ENCODE measurements around the gene URGCP. TPM values are rescaled to one million over a fixed set of nuclear protein-coding genes. Genes with fewer than 3 reads are reported as not detected.

The URGCP gene
- total and polyA plus RNA-seq, 2 donors (not counting 1 experiment from before 2014, with no cell fraction given): 18.3 to 42.1 TPM

DNA sequence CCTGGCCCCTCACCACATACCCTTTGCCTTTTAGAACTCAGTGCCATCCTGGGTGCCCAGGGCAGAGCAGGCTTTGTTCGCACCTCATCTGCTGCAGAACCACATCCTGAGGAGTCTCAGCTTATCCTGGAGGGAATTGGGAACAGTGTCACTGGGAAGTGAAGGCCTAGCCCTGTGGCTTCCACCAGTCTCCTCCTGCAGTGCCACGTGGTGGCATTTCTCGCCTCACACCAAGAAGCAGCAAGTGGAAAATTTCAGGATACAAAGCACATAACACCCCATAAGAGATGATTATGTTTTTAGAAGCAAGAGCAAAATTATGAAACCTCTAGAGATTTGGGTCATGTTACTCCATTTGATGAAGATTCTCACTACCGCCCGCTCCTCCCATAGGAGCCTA is 46.7 kb upstream of the URGCP start:
- no peaks in the 10 kb centered on the region for H3K9me3 ChIP-seq (ENCODE audit: control insufficient read depth, insufficient read depth, low read depth, low read length)
- no peaks in the 10 kb centered on the region for H3K79me2 ChIP-seq (ENCODE audit: control insufficient read depth, insufficient read depth, low read length)
- H3K9ac ChIP-seq (ENCODE audit: insufficient read depth, low read length): no peak overlapping the region
- H3K4me3 ChIP-seq (replicated peaks in 1 of 4; ENCODE audit: control extremely low read depth in 1 of 4, insufficient read depth in 1 of 4, low read depth in 3 of 4, low read length in 4 of 4): no peak overlapping the region
- TF ChIP-seq CTCF (conservative IDR thresholded peaks at IDR 0.05 in 1 of 2, IDR thresholded peaks at IDR 0.05 in 1 of 2; ENCODE audit: low read depth in 1 of 2, low read length in 2 of 2): no peak
- no peak for TF ChIP-seq EZH2 (IDR thresholded peaks at IDR 0.05; ENCODE audit: low read length, missing control alignments)
- no peak overlapping the region for H3K27ac ChIP-seq (ENCODE audit: insufficient read depth, low read length)
- no peak for DNase-seq (ENCODE audit: low read depth in 2 of 2)
- no peaks in the 10 kb centered on the region for H3K27me3 ChIP-seq (ENCODE audit: control insufficient read depth, insufficient read depth, low read length)
- H3K36me3 ChIP-seq (ENCODE audit: control insufficient read depth, insufficient read depth, low read length): no peaks in the 10 kb centered on the region
- no peak overlapping the region for H3K4me2 ChIP-seq (ENCODE audit: extremely low read depth, insufficient read depth, low read length)
- no peaks in the 10 kb centered on the region for H3K4me1 ChIP-seq (ENCODE audit: control insufficient read depth, extremely low read depth, insufficient read depth, low read length)
- H4K20me1 ChIP-seq (ENCODE audit: control insufficient read depth, extremely low read depth, insufficient read depth, low read length): no peaks in the 10 kb centered on the region
- H2AFZ ChIP-seq (ENCODE audit: low read length): no peak overlapping the region

DNA sequence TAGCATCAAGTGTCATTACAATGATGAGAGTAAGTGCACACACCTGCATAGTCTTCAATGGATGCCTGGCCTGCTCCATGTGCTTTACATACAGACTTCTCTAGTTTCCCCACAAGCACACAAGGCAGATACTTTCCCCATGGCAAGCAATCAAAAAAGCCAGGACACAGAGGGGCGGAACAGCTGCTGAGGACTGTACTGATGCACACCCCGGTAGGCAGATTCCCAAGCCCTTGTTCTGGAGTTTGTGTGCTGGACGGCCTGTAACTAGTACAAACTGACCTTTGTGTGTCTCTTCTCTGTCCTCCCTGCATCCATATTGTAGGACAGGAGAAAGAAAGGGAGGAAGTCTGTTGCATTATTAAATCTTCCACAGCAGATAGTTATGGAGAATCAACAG is 45.6 kb upstream of the URGCP start:
- H3K36me3 ChIP-seq (ENCODE audit: control insufficient read depth, insufficient read depth, low read length): no peaks in the 10 kb centered on the region
- no peaks in the 10 kb centered on the region for H3K4me1 ChIP-seq (ENCODE audit: control insufficient read depth, extremely low read depth, insufficient read depth, low read length)
- no peak for DNase-seq (ENCODE audit: low read depth in 2 of 2)
- H4K20me1 ChIP-seq (ENCODE audit: control insufficient read depth, extremely low read depth, insufficient read depth, low read length): no peaks in the 10 kb centered on the region
- no peak overlapping the region for H3K4me3 ChIP-seq (replicated peaks in 1 of 4; ENCODE audit: control extremely low read depth in 1 of 4, insufficient read depth in 1 of 4, low read depth in 3 of 4, low read length in 4 of 4)
- no peak overlapping the region for H2AFZ ChIP-seq (ENCODE audit: low read length)
- TF ChIP-seq EZH2 (IDR thresholded peaks at IDR 0.05; ENCODE audit: low read length, missing control alignments) (no peak), CTCF (conservative IDR thresholded peaks at IDR 0.05 in 1 of 2, IDR thresholded peaks at IDR 0.05 in 1 of 2; ENCODE audit: low read depth in 1 of 2, low read length in 2 of 2) (no peak)
- no peak overlapping the region for H3K27ac ChIP-seq (ENCODE audit: insufficient read depth, low read length)
- no peak overlapping the region for H3K9ac ChIP-seq (ENCODE audit: insufficient read depth, low read length)
- H3K9me3 ChIP-seq (ENCODE audit: control insufficient read depth, insufficient read depth, low read depth, low read length): no peaks in the 10 kb centered on the region
- H3K4me2 ChIP-seq (ENCODE audit: extremely low read depth, insufficient read depth, low read length): no peak overlapping the region
- H3K27me3 ChIP-seq (ENCODE audit: control insufficient read depth, insufficient read depth, low read length): no peaks in the 10 kb centered on the region
- no peaks in the 10 kb centered on the region for H3K79me2 ChIP-seq (ENCODE audit: control insufficient read depth, insufficient read depth, low read length)

DNA sequence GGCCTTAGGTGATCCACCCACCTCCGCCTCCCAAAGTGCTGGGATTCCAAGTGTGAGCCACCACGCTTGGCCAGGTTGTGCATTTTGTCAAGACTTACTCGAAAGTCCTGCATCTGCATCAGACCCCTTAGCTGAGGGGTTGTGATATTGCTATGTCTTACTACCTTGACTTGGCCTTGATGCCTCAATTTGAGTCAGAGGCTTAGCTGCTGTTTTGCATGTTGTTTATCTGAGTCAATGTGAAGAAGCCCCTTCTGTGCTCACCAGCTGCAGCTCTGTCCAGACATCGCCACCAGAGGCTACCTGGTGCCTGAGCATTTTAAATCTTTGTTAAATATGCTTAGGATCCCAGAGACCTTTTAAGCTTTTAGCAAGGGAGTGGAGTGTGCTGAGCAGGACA is 37.9 kb upstream of the URGCP start:
- no peak overlapping the region for H3K27ac ChIP-seq (ENCODE audit: insufficient read depth, low read length)

More for the DNA sequence above, 37.9 kb upstream of the URGCP start:
- Histone ChIP-seq H3K4me2 (ENCODE audit: extremely low read depth, insufficient read depth, low read length) (no peak overlapping the region), H2AFZ (ENCODE audit: low read length) (no peak overlapping the region), H4K20me1 (ENCODE audit: control insufficient read depth, extremely low read depth, insufficient read depth, low read length) (no peaks in the 10 kb centered on the region), H3K9me3 (ENCODE audit: control insufficient read depth, insufficient read depth, low read depth, low read length) (no peaks in the 10 kb centered on the region), H3K4me1 (ENCODE audit: control insufficient read depth, extremely low read depth, insufficient read depth, low read length) (no peaks in the 10 kb centered on the region), H3K9ac (ENCODE audit: insufficient read depth, low read length) (no peak overlapping the region), H3K4me3 (replicated peaks in 1 of 4; ENCODE audit: control extremely low read depth in 1 of 4, insufficient read depth in 1 of 4, low read depth in 3 of 4, low read length in 4 of 4) (no peak overlapping the region), H3K36me3 (ENCODE audit: control insufficient read depth, insufficient read depth, low read length) (no peaks in the 10 kb centered on the region), H3K79me2 (ENCODE audit: control insufficient read depth, insufficient read depth, low read length) (no peaks in the 10 kb centered on the region), H3K27me3 (ENCODE audit: control insufficient read depth, insufficient read depth, low read length) (no peaks in the 10 kb centered on the region)
- no peak for DNase-seq (ENCODE audit: low read depth in 2 of 2)
- TF ChIP-seq CTCF (conservative IDR thresholded peaks at IDR 0.05 in 1 of 2, IDR thresholded peaks at IDR 0.05 in 1 of 2; ENCODE audit: low read depth in 1 of 2, low read length in 2 of 2) (no peak), EZH2 (IDR thresholded peaks at IDR 0.05; ENCODE audit: low read length, missing control alignments) (no peak)
